Measurements from ENCODE around the gene TMED3. TPM values are rescaled to one million over a fixed set of nuclear protein-coding genes. Genes with fewer than 3 reads are reported as not detected.
A peak's percentile ranks its signal among the peaks of the same experiment; 100 is the strongest.

Gene TMED3
- total RNA-seq, 1 donor = 104 TPM

DNA sequence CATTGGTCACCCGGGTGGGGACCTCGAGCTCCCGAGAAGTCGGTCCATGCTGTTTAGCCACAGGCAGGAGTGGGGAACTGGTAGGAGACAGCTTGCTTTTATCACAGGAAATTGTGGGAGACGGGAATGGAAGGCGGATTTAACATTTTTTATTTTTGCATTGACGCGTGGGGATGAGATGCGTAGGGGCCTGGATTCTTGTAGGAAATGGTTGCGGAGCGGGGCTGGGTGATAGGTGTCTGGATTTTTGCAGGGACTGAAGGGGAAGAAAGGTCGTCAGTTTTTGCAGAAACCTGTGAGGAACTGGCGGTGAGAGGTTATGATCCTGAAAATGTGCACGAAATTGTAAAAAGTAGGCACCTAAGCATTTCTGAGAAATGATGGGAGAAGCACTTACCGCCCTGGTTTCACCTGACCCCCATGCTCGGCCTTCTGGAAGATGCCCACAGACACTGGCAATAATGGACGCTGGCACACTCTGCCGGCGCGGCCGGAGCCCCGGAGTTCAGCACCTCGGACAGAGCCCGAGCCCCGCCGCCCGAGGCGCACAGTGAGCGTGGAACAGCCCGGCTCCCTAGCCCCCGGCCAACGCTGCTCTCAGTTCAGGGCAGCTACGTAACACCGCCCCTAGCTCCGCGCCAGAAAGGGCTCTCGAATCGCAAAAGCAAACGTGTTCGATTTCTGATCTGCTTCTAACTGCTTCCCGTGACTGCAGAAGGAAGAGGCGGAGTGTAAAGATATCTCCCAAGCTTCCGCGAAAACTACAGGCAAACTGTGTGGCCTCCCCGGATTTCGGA lies 27.5 kb upstream of the TMED3 start:
- DNase-seq (ENCODE audit: low read depth) = peak; percentile 30
- TF ChIP-seq, protein P1, sequence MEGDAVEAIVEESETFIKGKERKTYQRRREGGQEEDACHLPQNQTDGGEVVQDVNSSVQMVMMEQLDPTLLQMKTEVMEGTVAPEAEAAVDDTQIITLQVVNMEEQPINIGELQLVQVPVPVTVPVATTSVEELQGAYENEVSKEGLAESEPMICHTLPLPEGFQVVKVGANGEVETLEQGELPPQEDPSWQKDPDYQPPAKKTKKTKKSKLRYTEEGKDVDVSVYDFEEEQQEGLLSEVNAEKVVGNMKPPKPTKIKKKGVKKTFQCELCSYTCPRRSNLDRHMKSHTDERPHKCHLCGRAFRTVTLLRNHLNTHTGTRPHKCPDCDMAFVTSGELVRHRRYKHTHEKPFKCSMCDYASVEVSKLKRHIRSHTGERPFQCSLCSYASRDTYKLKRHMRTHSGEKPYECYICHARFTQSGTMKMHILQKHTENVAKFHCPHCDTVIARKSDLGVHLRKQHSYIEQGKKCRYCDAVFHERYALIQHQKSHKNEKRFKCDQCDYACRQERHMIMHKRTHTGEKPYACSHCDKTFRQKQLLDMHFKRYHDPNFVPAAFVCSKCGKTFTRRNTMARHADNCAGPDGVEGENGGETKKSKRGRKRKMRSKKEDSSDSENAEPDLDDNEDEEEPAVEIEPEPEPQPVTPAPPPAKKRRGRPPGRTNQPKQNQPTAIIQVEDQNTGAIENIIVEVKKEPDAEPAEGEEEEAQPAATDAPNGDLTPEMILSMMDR (IDR thresholded peaks at IDR 0.05; ENCODE audit: insufficient read depth, low read depth, low read length) = no peak
- H3K4me3 ChIP-seq (ENCODE audit: low read depth, low read length) = no peak overlapping the region

DNA sequence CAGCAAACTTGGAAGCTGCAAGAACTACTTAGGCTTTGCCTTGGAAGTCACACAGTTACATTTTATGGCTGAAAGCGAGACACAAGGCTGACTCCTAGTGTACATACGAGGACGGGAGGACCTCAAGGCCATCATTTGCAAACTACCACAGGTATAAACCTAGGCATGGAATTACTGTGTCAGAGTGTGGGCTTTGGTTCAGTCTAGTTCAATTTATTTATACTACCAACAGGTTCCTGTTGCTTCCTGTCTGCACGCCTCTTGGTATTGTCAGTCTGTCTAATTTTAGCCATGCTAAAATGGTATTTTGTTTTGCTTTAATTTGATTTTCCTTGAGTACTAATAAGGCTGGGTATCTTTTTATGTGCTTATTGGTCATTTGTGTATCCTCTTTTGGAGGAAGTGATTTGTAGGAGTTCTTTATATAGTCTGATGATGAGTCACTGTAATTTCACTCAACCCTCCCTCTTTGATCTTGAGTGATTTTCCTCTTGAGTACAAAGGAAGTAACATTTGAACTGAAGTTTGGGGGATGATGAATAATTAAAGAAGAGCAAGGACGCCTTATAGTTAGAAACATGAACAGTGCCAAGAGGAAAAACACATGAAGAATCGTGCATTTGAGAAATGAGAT lies 20.2 kb upstream of the TMED3 start:
- TF ChIP-seq, protein P1 (IDR thresholded peaks at IDR 0.05; ENCODE audit: insufficient read depth, low read depth, low read length) = no peak
- no peak for DNase-seq (ENCODE audit: low read depth)

DNA sequence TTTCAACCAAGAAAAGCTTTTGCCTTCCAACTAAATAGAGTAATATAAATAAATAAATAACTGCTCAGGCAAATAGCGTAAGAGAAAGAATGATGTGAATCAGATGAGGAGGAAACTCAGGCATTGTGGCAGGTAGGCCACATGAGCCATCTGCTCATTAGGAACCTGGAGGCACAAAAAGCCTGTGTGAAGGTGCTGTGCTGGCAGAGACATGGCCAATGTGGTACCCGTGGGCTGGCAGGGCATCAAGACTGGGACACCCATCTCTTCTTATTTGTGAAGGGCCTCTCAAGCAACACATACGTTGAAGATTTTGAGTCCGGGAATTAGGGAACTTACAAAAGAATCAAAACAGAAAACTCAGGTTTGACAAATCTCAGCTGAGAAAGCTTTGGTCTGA lies 18.9 kb upstream of the TMED3 start:
- H3K4me3 ChIP-seq (ENCODE audit: low read depth, low read length) = no peak overlapping the region
- DNase-seq (ENCODE audit: low read depth) = no peak
- TF ChIP-seq, protein P1 (IDR thresholded peaks at IDR 0.05; ENCODE audit: insufficient read depth, low read depth, low read length) = no peak

More for the DNA sequence above, 20.2 kb upstream of the TMED3 start:
- no peak overlapping the region for H3K4me3 ChIP-seq (ENCODE audit: low read depth, low read length)

- no peak overlapping the region for H3K4me3 ChIP-seq (ENCODE audit: low read depth, low read length)
- TF ChIP-seq, protein P1 (IDR thresholded peaks at IDR 0.05; ENCODE audit: insufficient read depth, low read depth, low read length) = no peak
- DNase-seq (ENCODE audit: low read depth) = no peak
Measured at GRCh38 chr15:79294075-79294474, 16.8 kb upstream of the TMED3 start.

DNA sequence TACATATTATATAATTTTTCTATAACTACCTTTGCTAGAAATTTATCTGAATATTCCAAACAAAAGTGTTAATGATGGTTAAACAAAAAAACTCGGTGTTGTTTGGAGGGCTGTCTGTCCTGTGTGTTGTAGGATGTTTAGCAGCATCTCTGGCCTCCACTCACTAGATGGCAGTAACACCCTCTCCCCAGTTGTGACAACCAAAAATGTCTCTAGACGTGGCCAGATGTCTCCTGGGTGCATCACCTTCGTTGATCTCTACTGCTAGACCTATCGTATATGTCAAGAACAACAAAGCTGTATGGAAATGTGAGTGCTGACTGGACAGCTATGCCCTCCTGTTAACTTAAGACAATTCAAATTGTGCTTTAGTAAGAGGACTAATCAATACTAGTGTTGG lies 14.3 kb upstream of the TMED3 start:
- no peak for DNase-seq (ENCODE audit: low read depth)
- TF ChIP-seq, protein P1 (IDR thresholded peaks at IDR 0.05; ENCODE audit: insufficient read depth, low read depth, low read length) = no peak
- no peak overlapping the region for H3K4me3 ChIP-seq (ENCODE audit: low read depth, low read length)

- no peak overlapping the region for H3K4me3 ChIP-seq (ENCODE audit: low read depth, low read length)
- TF ChIP-seq, protein P1 (IDR thresholded peaks at IDR 0.05; ENCODE audit: insufficient read depth, low read depth, low read length) = no peak
- no peak for DNase-seq (ENCODE audit: low read depth)
Measured at GRCh38 chr15:79299126-79299840, 11.6 kb upstream of the TMED3 start.
